ENCODE measurements around the gene PHLPP1.

PHLPP1 gene

GRCh38 chr18:63005306-63005705 lies 290.0 kb downstream of the PHLPP1 start:
- DNase-seq (ENCODE audit: low read depth): no peak

- DNase-seq (ENCODE audit: low read depth): no peak
These were observed 291.9 kb downstream of the PHLPP1 start for GRCh38 chr18:63007231-63007630.

- DNase-seq (ENCODE audit: low read depth): no peak
These were observed 300.9 kb downstream of the PHLPP1 start for GRCh38 chr18:63016270-63016669.

- DNase-seq (ENCODE audit: low read depth): no peak
These were observed 301.7 kb downstream of the PHLPP1 start for GRCh38 chr18:63017076-63017475.

- DNase-seq (ENCODE audit: low read depth): no peak
These were observed 302.6 kb downstream of the PHLPP1 start for GRCh38 chr18:63017977-63018376.

- DNase-seq (ENCODE audit: low read depth): no peak
These were observed 307.2 kb downstream of the PHLPP1 start for GRCh38 chr18:63022429-63023022.

- DNase-seq (ENCODE audit: low read depth): no peak
These were observed 310.1 kb downstream of the PHLPP1 start for GRCh38 chr18:63025251-63026090.

GRCh38 chr18:63028380-63028779 lies 313.0 kb downstream of the PHLPP1 start:
- no peak for DNase-seq (ENCODE audit: low read depth)

Data from stimulated activated CD8-positive, alpha-beta memory T cell treated with anti-CD3 and anti-CD28 coated beads, Interleukin-15, amount 100 ng/mL, for 24 hours (primary cell).